Transverse colon (tissue), 4 donors: ENCODE measurements around the gene TECPR2.

Source experiments
- CTCF ChIP-seq, 5 experiments: fragments of 200-600 bp in 3 of 5; fragments of 450-650 bp in 2 of 5; sonication (generic) in 3 of 5; IDR thresholded peaks; 1 replicate in 2 of 5; 2 replicates in 3 of 5; pipeline ENCODE4 v1.5.1; 2016 to 2017; ENCODE audit warnings: antibody characterized with exemption in 5 of 5, inconsistent platforms in 3 of 5, mild to moderate bottlenecking in 2 of 5, moderate library complexity in 1 of 5
- EP300 ChIP-seq: sonication (generic); formaldehyde crosslinking; IDR thresholded peaks from one replicate; pipeline ENCODE4 v1.6.1; 2017; ENCODE audit warnings: antibody characterized with exemption, low read depth
- POLR2A ChIP-seq: fragments of 450-650 bp; IDR thresholded peaks from one replicate; pipeline ENCODE4 v1.6.1; 2016; ENCODE audit warnings: antibody characterized with exemption, mild to moderate bottlenecking, moderate library complexity
- POLR2AphosphoS5 ChIP-seq, 3 donors: sonication (generic); formaldehyde crosslinking; IDR thresholded peaks; one replicate each; pipeline ENCODE4 v1.6.1; 2016; ENCODE audit warnings: antibody characterized with exemption in 3 of 3

- TF ChIP-seq POLR2AphosphoS5 (IDR thresholded peaks at IDR 0.05) (no peak), POLR2A (no peak), CTCF (IDR thresholded peaks at IDR 0.05) (no peak), EP300 (no peak)
Observed at GRCh38 chr14:102417001-102417431, 54.3 kb downstream of the TECPR2 start.
